Right lung (tissue), 5 donors: ENCODE data around the gene NF1. TPM values are rescaled to one million over a fixed set of nuclear protein-coding genes. Genes with fewer than 3 reads are reported as not detected.
"Not testable (repeated sequence)": the region's sequence is repeated elsewhere in the genome, so short reads cannot be mapped to it uniquely, and the experiment has no call there.

Source experiments
- DNase-seq, 2 donors: peaks; one replicate each; pipeline ENCODE4 v3.0.0-alpha.2; 2013
- polyA plus RNA-seq, 5 donors: library from polyadenylated mRNA; unstranded; fragments of 120-200 nt; gene quantifications; one replicate each; pipeline versions ENCODE4 v1.2.1 to v1.2.3, GENCODE V29; 2013; ENCODE audit warnings: inconsistent platforms in 1 of 5, low replicate concordance in 1 of 5; ENCODE audit not compliant: insufficient read length in 5 of 5, insufficient read depth in 1 of 5

NF1 gene
- polyA plus RNA-seq, 5 donors, result 28.4 to 50.1 (median 47.0) TPM

DNA sequence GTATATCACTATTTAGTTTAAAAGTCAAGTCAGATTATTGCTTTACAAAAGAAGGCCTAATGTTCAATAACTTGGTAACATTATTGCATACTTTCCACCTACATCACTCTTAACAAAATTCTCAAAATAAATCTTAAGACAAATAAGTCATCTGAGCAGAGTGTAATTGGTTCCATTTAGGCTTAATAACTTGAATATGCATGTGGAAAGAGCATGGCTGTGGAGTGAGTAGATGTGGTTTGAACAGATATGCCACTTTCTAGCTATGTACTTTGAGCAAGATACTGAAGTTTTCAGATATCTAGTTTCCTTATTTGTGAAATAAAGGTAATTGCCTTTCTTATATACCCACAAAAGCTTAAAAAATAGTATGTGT lies 233.4 kb downstream of the NF1 start:
- no peak for DNase-seq

DNA sequence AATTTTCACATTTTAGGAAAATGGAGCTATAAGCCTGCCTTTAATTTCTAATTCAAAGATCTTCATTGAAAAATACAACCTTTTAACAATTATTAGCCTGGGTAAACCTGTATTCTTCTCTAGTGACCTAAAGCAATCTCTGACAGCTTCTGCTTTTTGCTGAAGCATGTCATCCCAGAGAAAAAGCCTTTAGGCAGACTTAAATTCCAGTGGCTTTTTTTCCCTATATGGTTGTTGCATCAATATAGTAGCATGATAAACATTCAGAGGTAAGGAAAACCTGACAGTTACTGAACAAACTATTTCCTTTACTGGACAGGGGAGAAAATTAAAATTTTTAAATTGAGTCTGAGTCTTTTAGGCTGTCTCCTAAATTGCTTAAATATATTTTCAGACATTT lies 234.4 kb downstream of the NF1 start:
- DNase-seq, result no peak

DNA sequence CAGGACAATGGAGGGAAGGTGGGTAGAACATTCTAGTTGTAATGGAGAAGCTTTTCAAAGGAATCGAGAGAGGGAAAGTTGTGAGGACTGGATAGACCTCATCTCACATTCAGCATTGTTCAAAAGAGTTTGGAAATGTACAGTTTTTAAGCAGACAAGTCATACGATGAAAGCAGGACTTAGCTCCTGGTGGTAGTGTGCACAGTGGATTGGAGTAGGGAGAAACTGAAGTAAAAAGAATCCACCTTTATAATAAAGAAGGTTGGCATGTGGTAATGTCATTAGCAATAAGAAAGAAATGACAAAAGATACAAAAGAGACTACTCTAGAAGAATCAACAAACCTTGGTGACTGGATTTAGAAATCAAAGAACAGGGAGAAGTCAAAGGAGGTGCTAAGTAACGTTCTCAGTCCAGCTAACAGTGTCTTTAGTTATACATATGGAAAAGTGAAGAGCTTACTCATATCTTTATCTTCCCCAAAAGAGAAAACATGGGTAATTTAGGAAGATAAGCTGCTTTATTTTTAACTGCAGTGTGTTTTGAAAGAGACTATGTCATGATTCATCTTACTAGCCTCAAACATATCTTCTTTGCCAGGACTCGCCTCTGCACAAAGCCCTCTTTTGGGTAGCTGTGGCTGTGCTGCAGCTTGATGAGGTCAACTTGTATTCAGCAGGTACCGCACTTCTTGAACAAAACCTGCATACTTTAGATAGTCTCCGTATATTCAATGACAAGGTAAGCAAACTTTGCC lies 245.3 kb downstream of the NF1 start:
- DNase-seq, result no peak

- not testable (repeated sequence) for DNase-seq
These were observed 250.5 kb downstream of the NF1 start for GRCh38 chr17:31345191-31345747.

GRCh38 chr17:31349454-31349853 lies 254.7 kb downstream of the NF1 start:
- DNase-seq, result no peak

DNA sequence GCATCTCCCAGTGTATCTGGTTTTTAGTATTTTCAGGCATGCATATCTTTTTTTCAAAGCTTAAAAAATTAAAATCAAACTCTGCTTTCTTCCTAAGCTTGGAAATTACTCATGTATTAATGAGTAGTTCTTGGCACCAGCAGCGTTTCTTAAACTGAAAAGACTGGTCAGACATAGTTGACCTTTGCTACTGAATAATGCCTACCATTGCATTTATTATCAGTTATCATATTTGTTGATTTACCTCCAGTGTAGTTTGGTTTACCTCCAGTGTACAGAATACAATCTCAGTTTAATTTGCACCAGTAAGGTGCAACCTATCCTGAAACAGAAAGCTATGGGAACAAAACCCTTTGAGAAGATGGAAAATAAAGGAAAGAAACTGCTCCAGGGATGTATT lies 261.2 kb downstream of the NF1 start:
- DNase-seq, result no peak

DNA sequence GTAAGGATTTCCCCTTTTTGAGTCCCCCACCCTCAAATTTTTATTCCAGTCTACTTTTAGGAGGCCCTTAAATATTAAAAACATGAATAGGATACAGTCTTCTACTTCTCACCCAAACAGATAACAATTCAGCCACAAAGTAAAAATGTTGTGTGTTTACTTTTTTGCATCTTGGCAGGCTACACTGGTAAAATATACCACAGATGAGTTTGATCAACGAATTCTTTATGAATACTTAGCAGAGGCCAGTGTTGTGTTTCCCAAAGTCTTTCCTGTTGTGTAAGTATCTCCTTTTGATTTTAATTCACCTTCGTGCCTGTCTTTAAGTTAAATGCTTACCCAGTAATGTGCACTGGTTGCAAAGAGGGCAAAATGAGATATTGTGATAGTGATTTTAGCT lies 262.3 kb downstream of the NF1 start:
- DNase-seq, result no peak

GRCh38 chr17:31357839-31358394 lies 263.1 kb downstream of the NF1 start:
- DNase-seq, result peak; percentile 58 to 67

- DNase-seq, result no peak
These were observed 269.2 kb downstream of the NF1 start for GRCh38 chr17:31364012-31364411.

GRCh38 chr17:31366088-31366487 lies 271.3 kb downstream of the NF1 start:
- DNase-seq, result no peak

DNA sequence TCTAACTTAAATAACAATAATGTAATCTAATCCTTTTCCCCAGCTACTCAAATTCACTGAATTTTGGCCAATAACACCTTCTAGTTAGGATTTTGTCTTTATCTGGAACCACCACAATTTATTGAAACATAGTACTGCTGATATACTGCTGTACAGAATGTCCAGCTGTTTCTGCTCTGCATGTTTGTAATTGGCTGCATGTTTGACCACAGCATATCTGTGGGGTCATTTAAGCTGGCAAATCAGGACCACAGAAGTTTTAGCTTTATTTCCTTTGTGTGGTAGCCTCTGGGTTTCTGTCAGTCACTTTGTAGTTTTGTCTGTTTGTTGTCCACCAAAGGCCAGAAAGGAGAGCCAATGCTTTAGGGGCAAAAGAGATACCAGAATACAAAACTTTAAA lies 274.5 kb downstream of the NF1 start:
- no peak for DNase-seq

DNA sequence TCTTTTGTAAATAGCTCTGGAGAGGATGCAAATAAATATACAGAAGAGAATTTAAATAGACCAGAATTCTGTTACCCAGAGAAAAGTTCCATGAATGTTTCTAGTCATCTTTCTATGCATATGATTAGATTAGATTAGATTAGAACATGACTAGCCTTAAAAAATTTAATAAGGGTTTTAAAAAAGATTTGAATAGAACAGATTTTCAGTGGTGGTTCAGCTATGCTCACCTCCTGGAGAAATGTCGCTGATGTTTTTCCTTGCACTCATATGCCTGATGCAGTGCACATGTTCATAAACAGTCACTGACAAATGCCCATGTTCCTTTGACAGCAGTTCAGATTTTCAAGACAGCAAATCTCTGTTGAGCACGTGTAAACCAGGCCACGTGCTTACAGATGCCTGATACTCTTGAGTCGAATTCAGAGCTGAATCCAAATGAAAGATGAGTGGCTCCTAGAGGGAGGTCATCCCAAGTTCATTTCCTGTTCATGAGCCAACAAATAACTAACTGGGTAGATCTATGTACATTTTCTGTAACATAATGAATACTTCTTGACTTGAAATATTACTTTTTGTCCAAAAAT lies 276.8 kb downstream of the NF1 start:
- no peak for DNase-seq

DNA sequence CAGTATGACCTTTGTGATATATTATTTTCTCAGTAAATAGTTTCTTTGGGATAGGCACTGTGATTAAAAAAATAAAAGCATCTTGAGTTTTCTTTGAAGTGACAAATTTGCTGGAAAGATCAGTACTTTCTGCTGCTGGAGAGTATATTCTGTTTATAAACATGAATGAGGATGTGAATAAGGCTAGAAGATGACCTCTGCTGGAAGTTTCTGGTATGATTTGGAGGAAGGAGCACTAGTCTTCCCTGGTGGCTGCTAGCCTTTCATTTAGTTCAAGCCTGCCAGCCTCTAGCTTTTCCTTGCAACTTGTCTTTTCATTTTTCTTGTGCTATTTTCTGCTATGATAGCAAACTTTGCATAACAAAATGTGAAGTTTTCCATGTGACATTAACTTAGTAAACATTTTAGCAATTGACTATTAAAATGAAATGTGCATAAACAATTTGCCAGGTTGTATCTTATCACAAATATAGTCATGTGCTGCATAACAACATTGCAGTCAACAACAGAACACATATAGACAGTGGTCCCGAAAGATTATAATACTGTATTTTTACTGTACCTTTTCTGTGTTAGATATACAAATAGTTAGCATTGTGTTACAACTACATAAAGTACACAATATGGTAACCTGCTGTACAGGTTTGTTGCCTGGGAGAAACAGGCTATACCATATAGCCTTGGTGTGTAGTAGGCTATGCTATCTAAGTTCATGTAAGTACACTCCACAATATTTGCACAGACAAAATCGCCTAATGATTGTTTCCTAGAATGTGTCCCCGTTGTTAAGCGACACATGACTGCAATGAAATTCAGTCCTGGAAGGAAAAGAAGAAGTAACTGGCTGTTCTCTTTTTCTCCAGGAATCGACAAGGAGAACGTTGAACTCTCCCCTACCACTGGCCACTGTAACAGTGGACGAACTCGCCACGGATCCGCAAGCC lies 278.6 kb downstream of the NF1 start:
- no peak for DNase-seq

- no peak for DNase-seq
These were observed 279.3 kb downstream of the NF1 start for GRCh38 chr17:31374094-31374447.

DNA sequence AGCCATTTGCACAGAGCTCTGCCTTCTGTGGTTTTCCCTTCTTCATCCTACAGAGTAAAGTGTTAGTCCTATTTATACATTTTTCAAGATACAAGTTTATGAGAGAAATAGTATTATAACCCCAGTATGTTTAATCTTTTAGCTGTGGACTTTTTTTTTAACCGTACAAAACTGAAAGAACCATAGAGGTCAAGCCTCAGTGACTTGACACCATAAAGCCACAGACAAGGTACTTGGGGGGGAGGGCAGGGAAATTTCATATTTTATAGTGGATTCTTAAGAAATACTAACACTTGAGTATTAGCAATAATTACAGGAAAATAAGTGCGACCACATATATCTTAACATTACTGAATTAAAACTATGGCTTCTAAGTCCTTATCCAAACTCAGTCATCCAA lies 279.7 kb downstream of the NF1 start:
- DNase-seq, result no peak

DNA sequence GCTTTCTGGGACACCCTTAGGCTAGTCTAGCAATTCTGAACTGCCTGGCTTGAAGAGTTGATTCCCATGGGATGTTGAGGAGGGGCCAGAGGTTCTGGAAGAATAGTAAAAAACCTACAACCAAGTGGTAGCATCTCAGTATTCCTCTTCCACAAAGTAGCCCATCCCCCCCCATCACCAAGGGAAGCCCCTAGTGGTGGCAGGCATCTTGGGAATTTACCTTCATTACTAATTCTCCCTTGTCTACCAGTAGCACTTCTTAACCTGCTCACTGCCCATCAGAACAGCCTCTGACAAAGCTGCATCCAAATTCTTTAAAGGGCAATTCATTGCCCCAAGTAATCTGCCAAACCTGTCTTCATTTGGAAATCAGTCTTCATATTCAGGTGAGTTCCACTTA lies 283.9 kb downstream of the NF1 start:
- no peak for DNase-seq

DNA sequence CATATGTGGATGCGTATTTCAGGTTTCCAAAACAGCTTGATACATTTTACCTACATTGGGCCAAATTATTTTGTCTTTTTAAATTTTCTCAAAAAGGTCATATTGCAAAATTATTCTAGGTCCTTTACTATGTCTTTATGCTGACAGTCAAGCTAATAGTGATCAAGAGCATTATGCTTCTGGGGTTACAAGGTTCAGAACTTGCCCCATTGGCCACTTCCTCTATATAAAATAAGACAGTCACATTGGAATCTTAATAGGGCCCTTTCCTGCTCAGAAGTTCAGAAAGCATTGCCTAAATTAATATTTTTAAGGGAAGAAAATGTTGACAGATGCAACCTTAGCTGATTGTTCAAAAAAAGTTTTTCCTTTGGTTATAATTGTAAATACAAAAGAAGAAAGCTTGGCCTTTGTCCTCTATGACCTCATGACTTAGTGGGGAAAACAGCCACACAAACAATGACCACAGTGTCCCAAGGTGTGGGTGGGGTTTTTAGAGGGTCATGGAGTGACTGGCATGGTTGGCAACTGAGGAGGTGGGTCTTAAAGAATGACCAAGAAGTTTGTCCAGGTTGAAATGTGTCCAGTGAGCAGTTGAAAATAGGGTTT lies 284.9 kb downstream of the NF1 start:
- no peak for DNase-seq

GRCh38 chr17:31381165-31381668 lies 286.4 kb downstream of the NF1 start:
- no peak for DNase-seq

DNA sequence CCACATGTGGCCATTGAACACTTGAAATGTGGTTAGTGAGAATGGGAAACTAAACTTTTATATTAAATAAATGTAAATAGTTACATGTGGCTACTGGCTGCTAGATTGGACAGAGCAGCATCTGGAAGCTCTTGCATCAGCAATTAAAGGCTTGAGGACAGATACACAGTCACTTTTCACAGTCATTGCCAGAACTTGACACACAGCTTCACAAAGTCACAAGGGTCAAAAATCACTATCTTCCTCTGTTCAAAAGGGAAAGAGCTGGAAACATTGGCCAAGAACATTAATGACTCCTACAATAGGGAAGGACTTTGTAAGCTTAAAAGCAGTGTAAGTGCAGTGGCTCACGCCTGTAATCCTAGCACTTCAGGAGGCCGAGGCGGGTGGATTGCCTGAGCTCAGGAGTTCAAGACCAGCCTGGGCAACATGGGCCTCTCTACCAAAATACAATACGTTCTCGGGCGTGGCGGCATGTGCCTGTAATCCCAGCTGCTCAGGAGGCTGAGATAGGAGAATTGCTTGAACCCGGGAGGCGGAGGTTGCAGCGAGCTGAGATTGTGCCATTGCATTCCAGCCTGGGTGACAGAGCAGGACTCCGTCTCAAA lies 288.0 kb downstream of the NF1 start:
- not testable (repeated sequence) for DNase-seq

DNA sequence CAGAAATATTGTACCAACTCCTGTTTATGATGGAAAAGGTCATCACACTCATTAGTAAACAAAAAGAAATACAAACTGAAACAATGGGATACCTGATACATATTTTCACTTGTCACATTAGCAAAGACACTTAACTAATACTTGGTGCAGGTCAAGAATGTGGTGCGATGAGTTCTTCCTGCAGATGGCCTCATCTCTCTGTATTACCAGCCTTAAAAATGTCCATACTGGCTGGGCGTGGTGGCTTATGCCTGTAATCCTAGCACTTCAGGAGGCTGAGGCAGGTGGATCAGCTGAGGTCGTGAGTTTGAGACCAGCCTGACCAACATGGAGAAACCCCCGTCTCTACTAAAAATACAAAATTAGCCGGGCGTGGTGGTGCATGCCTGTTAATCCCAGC lies 288.7 kb downstream of the NF1 start:
- DNase-seq, result not testable (repeated sequence)
